NCI-H2081 treated with DMSO at 0.1 percent for 48 hours (cell line): ENCODE results near the gene GABPB2.

ENCODE experiments used
- DNase-seq: peaks from one replicate; lab custom pipeline; 2025; lab: John Stamatoyannopoulos, UW

Gene GABPB2

GRCh38 chr1:151165281-151165737, 94.7 kb downstream of the GABPB2 start:
- no peak for DNase-seq

- peak; percentile 97 for DNase-seq
Observed at GRCh38 chr1:151165738-151166504, 95.4 kb downstream of the GABPB2 start, which contains the start of the genes LYSMD1 and SCNM1. LYSMD1 (minus strand) TSS chr1:151165902; CDS start chr1:151165258, 644 bp downstream. SCNM1 (plus strand) TSS chr1:151166144; CDS start chr1:151166153, 9 bp downstream.

- no peak for DNase-seq
Observed at GRCh38 chr1:151166505-151166956, 96.0 kb downstream of the GABPB2 start.

GRCh38 chr1:151167116-151167515, 96.6 kb downstream of the GABPB2 start:
- no peak for DNase-seq

GRCh38 chr1:151171190-151171589, 100.6 kb downstream of the GABPB2 start:
- DNase-seq: no peak
